ENCODE measurements around the gene ZNF782. TPM values are rescaled to one million over a fixed set of nuclear protein-coding genes. Genes with fewer than 3 reads are reported as not detected.

The ZNF782 gene
- total and polyA plus RNA-seq, 2 experiments from 2014 or later, result 4.0 to 10.7 TPM

- Histone ChIP-seq H3K4me3 (no peak overlapping the region), H3K4me1 (ENCODE audit: insufficient read depth) (no peaks in the 10 kb centered on the region), H3K27me3 (no peaks in the 10 kb centered on the region), H2AFZ (no peak overlapping the region), H3K79me2 (peaks cover 2% of the 10 kb centered on the region), H3K4me2 (no peak overlapping the region), H3K27ac (no peak overlapping the region), H3K36me3 (replicated peaks; ENCODE audit: insufficient read depth, low read depth) (no peaks in the 10 kb centered on the region), H4K20me1 (ENCODE audit: insufficient read depth, poor library complexity, severe bottlenecking) (no peaks in the 10 kb centered on the region), H3K9me3 (ENCODE audit: low read depth) (no peaks in the 10 kb centered on the region), H3K9me2 (replicated peaks; ENCODE audit: insufficient read depth) (no peaks in the 10 kb centered on the region)
- TF ChIP-seq CTCF (IDR thresholded peaks at IDR 0.05; ENCODE audit: poor library complexity), result no peak
- TF ChIP-seq EZH2phosphoT487 (IDR thresholded peaks at IDR 0.05; ENCODE audit: low read depth, severe bottlenecking, unreplicated experiment), result no peak
- no peak for TF ChIP-seq EZH2 (IDR thresholded peaks at IDR 0.05; ENCODE audit: borderline replicate concordance)
- no peak for DNase-seq (ENCODE audit: low spot score)
- WGBS (ENCODE audit: low lambda C conversion rate, missing lambda C conversion rate), result 98% methylated on average over 3 of the region's 3 CpGs
These were observed 70.3 kb downstream of the ZNF782 start for GRCh38 chr9:96784021-96784420.

GRCh38 chr9:96782235-96782634 lies 72.1 kb downstream of the ZNF782 start:
- Histone ChIP-seq H3K27ac (no peak overlapping the region), H3K4me3 (no peak overlapping the region), H3K27me3 (no peaks in the 10 kb centered on the region), H3K4me1 (ENCODE audit: insufficient read depth) (peaks cover 2% of the 10 kb centered on the region), H3K9me3 (ENCODE audit: low read depth) (no peaks in the 10 kb centered on the region), H3K4me2 (no peak overlapping the region), H3K79me2 (peaks cover 5% of the 10 kb centered on the region), H2AFZ (no peak overlapping the region), H4K20me1 (ENCODE audit: insufficient read depth, poor library complexity, severe bottlenecking) (no peaks in the 10 kb centered on the region), H3K9me2 (replicated peaks; ENCODE audit: insufficient read depth) (no peaks in the 10 kb centered on the region), H3K36me3 (replicated peaks; ENCODE audit: insufficient read depth, low read depth) (no peaks in the 10 kb centered on the region)
- TF ChIP-seq EZH2 (IDR thresholded peaks at IDR 0.05; ENCODE audit: borderline replicate concordance) (no peak), CTCF (IDR thresholded peaks at IDR 0.05; ENCODE audit: poor library complexity) (no peak), EZH2phosphoT487 (IDR thresholded peaks at IDR 0.05; ENCODE audit: low read depth, severe bottlenecking, unreplicated experiment) (no peak)
- DNase-seq (ENCODE audit: low spot score), result no peak

- H4K20me1 ChIP-seq (ENCODE audit: insufficient read depth, poor library complexity, severe bottlenecking), result no peaks in the 10 kb centered on the region
- H3K79me2 ChIP-seq, result peaks cover 9% of the 10 kb centered on the region
- no peak overlapping the region for H3K4me2 ChIP-seq
- 81% methylated on average over 3 of the region's 3 CpGs for WGBS (ENCODE audit: low lambda C conversion rate, missing lambda C conversion rate)
- no peak overlapping the region for H2AFZ ChIP-seq
- no peak for DNase-seq (ENCODE audit: low spot score)
- peaks cover 5% of the 10 kb centered on the region for H3K4me1 ChIP-seq (ENCODE audit: insufficient read depth)
- H3K9me2 ChIP-seq (replicated peaks; ENCODE audit: insufficient read depth), result no peaks in the 10 kb centered on the region
- H3K4me3 ChIP-seq, result no peak overlapping the region
- TF ChIP-seq EZH2 (IDR thresholded peaks at IDR 0.05; ENCODE audit: borderline replicate concordance), result no peak
- no peak for TF ChIP-seq EZH2phosphoT487 (IDR thresholded peaks at IDR 0.05; ENCODE audit: low read depth, severe bottlenecking, unreplicated experiment)
- TF ChIP-seq CTCF (IDR thresholded peaks at IDR 0.05; ENCODE audit: poor library complexity), result no peak
- no peaks in the 10 kb centered on the region for H3K27me3 ChIP-seq
- no peak overlapping the region for H3K27ac ChIP-seq
- H3K36me3 ChIP-seq (replicated peaks; ENCODE audit: insufficient read depth, low read depth), result no peaks in the 10 kb centered on the region
- H3K9me3 ChIP-seq (ENCODE audit: low read depth), result no peaks in the 10 kb centered on the region
These were observed 72.8 kb downstream of the ZNF782 start for GRCh38 chr9:96781552-96781951.

GRCh38 chr9:96779089-96779488 lies 75.2 kb downstream of the ZNF782 start:
- no peak for DNase-seq (ENCODE audit: low spot score)
- H3K4me3 ChIP-seq, result no peak overlapping the region
- H3K9me2 ChIP-seq (replicated peaks; ENCODE audit: insufficient read depth), result no peaks in the 10 kb centered on the region
- H3K9me3 ChIP-seq (ENCODE audit: low read depth), result no peaks in the 10 kb centered on the region
- 75% methylated on average over 2 of the region's 2 CpGs for WGBS (ENCODE audit: low lambda C conversion rate, missing lambda C conversion rate)
- no peaks in the 10 kb centered on the region for H4K20me1 ChIP-seq (ENCODE audit: insufficient read depth, poor library complexity, severe bottlenecking)
- H2AFZ ChIP-seq, result peak overlapping the region; percentile 62
- no peaks in the 10 kb centered on the region for H3K27me3 ChIP-seq
- no peak for TF ChIP-seq EZH2phosphoT487 (IDR thresholded peaks at IDR 0.05; ENCODE audit: low read depth, severe bottlenecking, unreplicated experiment)
- TF ChIP-seq EZH2 (IDR thresholded peaks at IDR 0.05; ENCODE audit: borderline replicate concordance), result no peak
- no peak for TF ChIP-seq CTCF (IDR thresholded peaks at IDR 0.05; ENCODE audit: poor library complexity)
- peaks cover 9% of the 10 kb centered on the region for H3K79me2 ChIP-seq
- peak overlapping the region; percentile 78 for H3K4me2 ChIP-seq
- H3K27ac ChIP-seq, result no peak overlapping the region
- H3K4me1 ChIP-seq (ENCODE audit: insufficient read depth), result peaks cover 5% of the 10 kb centered on the region
- H3K36me3 ChIP-seq (replicated peaks; ENCODE audit: insufficient read depth, low read depth), result no peaks in the 10 kb centered on the region
